CD4-positive, alpha-beta T cell (primary cell): ENCODE results near the gene WFDC8. TPM values are rescaled to one million over a fixed set of nuclear protein-coding genes. Genes with fewer than 3 reads are reported as not detected.

Source experiments
- ATAC-seq: fragments of 200-7000 bp; cut with Tn5 transposase; one replicate; pipeline ENCODE4 v1.10.0; 2022; ENCODE audit warnings: mild to moderate bottlenecking; ENCODE audit not compliant: poor library complexity
- CTCF ChIA-PET: fragments of 350-600 bp; sonication (Branson Sonifier 250); formaldehyde crosslinking; loops from one replicate; lab custom pipeline; 2021; ENCODE audit warnings: antibody characterized with exemption, inconsistent platforms; lab: Charles Lee
- POLR2A ChIA-PET: fragments of 350-600 bp; sonication (Branson Sonifier 250); formaldehyde crosslinking; loops from one replicate; lab custom pipeline; 2021; ENCODE audit warnings: antibody characterized with exemption, inconsistent platforms; lab: Charles Lee
- DNase-seq, 14 experiments: peaks; one replicate each; pipeline ENCODE4 v3.0.0-alpha.2; 2013 to 2020; ENCODE audit warnings: mixed read lengths in 2 of 14
- H3K27ac ChIP-seq, 2 donors: one replicate each; pipeline versions ENCODE4 v1.5.1 to v1.7.0; 2013; ENCODE audit warnings: low read length in 2 of 2, low read depth in 1 of 2, mild to moderate bottlenecking in 1 of 2
- H3K27me3 ChIP-seq, 2 experiments: 1 replicate in 1 of 2; 2 replicates in 1 of 2; pipeline versions ENCODE4 v1.6.1 to v1.7.0; 2013; ENCODE audit warnings: low read length in 2 of 2, control low read depth in 1 of 2, mild to moderate bottlenecking in 1 of 2, moderate library complexity in 1 of 2; ENCODE audit not compliant: insufficient read depth in 2 of 2, control insufficient read depth in 1 of 2
- H3K36me3 ChIP-seq: one replicate; pipeline ENCODE4 v1.6.1; 2013; ENCODE audit warnings: low read length, control low read depth; ENCODE audit not compliant: insufficient read depth
- H3K4me1 ChIP-seq: one replicate; pipeline ENCODE4 v1.6.1; 2013; ENCODE audit warnings: low read length, control low read depth; ENCODE audit not compliant: insufficient read depth
- H3K4me3 ChIP-seq: one replicate; pipeline ENCODE4 v1.5.1; 2013; ENCODE audit warnings: mild to moderate bottlenecking, low read length, moderate library complexity
- H3K9me3 ChIP-seq, 2 experiments: 1 replicate in 1 of 2; 2 replicates in 1 of 2; pipeline versions ENCODE4 v1.6.1 to v1.7.0; 2013; ENCODE audit warnings: low read length in 2 of 2, mild to moderate bottlenecking in 2 of 2, control low read depth in 1 of 2, moderate library complexity in 1 of 2; ENCODE audit not compliant: control insufficient read depth in 1 of 2, insufficient read depth in 1 of 2
- H3K27ac Mint-ChIP-seq: one replicate; pipeline ENCODE4 v1.8.0; 2020; ENCODE audit warnings: mixed read lengths
- H3K27me3 Mint-ChIP-seq: one replicate; pipeline ENCODE4 v1.8.0; 2021; ENCODE audit warnings: mixed read lengths
- H3K36me3 Mint-ChIP-seq: one replicate; pipeline ENCODE4 v1.8.0; 2021; ENCODE audit warnings: low read depth, mixed read lengths
- H3K4me1 Mint-ChIP-seq: one replicate; pipeline ENCODE4 v1.8.0; 2021; ENCODE audit warnings: low read depth, mixed read lengths
- H3K4me3 Mint-ChIP-seq: one replicate; pipeline ENCODE4 v1.8.0; 2020; ENCODE audit warnings: mild to moderate bottlenecking, mixed read lengths
- H3K9me3 Mint-ChIP-seq: one replicate; pipeline ENCODE4 v1.8.0; 2020; ENCODE audit warnings: mixed read lengths
- intact Hi-C, 2 experiments: fragments of 100-400 bp; cut with DNase I in 1 of 2; cut with micrococcal nuclease in 1 of 2; formaldehyde crosslinking; loops; one replicate each; pipeline versions ENCODE4 v1.15.1 to v1.9.0; 2023 to 2025; cut with DNase I, micrococcal nuclease
- total RNA-seq, 174 experiments: library from RNA in 2 of 174; stranded (reverse) in 2 of 174; gene quantifications; one replicate each; pipeline ENCODE4 v1.2.3 and lab custom pipeline; 2021 to 2026
- TF ChIP-seq, protein P1 (sequence below): fragments of 200-600 bp; IDR thresholded peaks from one replicate; pipeline ENCODE4 v1.8.0; 2022; ENCODE audit warnings: antibody characterized with exemption, mild to moderate bottlenecking

WFDC8 gene
- total RNA-seq, 2 experiments from 2014 or later, result not detected

DNA sequence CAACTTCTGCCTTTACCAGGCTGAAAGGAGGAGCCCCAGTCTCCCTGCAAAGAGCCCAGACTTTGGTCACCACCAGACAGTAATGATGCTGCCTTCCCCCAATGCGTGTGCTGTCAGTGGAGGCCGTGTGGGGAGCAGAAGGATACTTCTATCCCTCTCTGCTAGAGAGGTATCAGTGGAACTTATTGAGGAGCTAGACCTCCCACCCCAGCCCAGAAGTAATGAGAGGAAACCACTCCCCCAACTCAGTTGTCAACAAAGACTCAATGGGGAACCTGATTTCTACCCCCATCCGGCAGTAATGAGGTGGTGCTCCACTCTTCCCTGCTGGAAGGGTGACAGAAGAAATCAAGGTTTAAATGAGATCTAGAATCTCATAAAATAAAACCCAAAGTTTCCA, 4.4 kb upstream of the WFDC8 start:
- Mint-ChIP-seq H3K27me3 (peaks cover 27% of the 10 kb centered on the region), H3K9me3 (no peaks in the 10 kb centered on the region), H3K36me3 (no peaks in the 10 kb centered on the region), H3K4me3 (no peak overlapping the region), H3K4me1 (no peaks in the 10 kb centered on the region), H3K27ac (no peak overlapping the region)
- TF ChIP-seq, protein P1, sequence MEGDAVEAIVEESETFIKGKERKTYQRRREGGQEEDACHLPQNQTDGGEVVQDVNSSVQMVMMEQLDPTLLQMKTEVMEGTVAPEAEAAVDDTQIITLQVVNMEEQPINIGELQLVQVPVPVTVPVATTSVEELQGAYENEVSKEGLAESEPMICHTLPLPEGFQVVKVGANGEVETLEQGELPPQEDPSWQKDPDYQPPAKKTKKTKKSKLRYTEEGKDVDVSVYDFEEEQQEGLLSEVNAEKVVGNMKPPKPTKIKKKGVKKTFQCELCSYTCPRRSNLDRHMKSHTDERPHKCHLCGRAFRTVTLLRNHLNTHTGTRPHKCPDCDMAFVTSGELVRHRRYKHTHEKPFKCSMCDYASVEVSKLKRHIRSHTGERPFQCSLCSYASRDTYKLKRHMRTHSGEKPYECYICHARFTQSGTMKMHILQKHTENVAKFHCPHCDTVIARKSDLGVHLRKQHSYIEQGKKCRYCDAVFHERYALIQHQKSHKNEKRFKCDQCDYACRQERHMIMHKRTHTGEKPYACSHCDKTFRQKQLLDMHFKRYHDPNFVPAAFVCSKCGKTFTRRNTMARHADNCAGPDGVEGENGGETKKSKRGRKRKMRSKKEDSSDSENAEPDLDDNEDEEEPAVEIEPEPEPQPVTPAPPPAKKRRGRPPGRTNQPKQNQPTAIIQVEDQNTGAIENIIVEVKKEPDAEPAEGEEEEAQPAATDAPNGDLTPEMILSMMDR, result no peak
- Histone ChIP-seq H3K4me1 (no peaks in the 10 kb centered on the region), H3K4me3 (no peak overlapping the region), H3K36me3 (no peaks in the 10 kb centered on the region), H3K9me3 (no peaks in the 10 kb centered on the region), H3K27me3 (peaks cover 5 to 14% of the 10 kb centered on the region in 2 experiments), H3K27ac (no peak overlapping the region)
- ATAC-seq (no peak), DNase-seq (no peak)
- ChIA-PET POLR2A (no interaction called here), CTCF (no interaction called here)
- intact Hi-C loops, result no loop called here

GRCh38 chr20:45581702-45582101, 2.6 kb upstream of the WFDC8 start:
- Mint-ChIP-seq H3K36me3 (no peaks in the 10 kb centered on the region), H3K4me3 (no peak overlapping the region), H3K4me1 (no peaks in the 10 kb centered on the region), H3K27me3 (peaks cover 22% of the 10 kb centered on the region), H3K9me3 (no peaks in the 10 kb centered on the region), H3K27ac (no peak overlapping the region)
- ChIA-PET POLR2A (no interaction called here), CTCF (no interaction called here)
- no peak overlapping the region for H3K4me3 ChIP-seq
- TF ChIP-seq, protein P1, result no peak
- no peaks in the 10 kb centered on the region for H3K9me3 ChIP-seq
- H3K27ac ChIP-seq, result no peak overlapping the region
- DNase-seq, result no peak
- no peaks in the 10 kb centered on the region for H3K4me1 ChIP-seq
- intact Hi-C loops, result no loop called here
- H3K27me3 ChIP-seq, result peaks cover 5 to 14% of the 10 kb centered on the region in 2 experiments
- no peak for ATAC-seq
- no peaks in the 10 kb centered on the region for H3K36me3 ChIP-seq

DNA sequence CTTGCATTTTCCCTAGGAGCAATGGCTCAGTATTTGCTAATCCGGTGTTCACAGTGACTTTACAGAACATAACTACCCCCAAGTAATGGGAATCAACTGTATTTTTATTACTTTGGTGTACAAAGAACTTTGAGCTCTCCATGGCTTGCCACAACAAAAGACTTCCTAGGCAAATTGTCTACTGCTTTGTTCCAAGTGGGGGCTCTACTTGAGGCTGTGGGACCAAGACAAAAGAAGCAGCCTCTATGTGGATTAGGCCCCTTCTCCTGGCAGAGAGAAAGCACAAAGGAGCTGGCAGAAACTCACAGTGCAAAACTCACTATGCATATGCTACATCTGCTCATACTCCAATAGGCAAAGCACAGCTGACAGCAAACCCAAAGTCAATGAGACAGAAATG, 853 bp downstream of the WFDC8 start:
- Mint-ChIP-seq H3K4me1 (no peaks in the 10 kb centered on the region), H3K27ac (no peak overlapping the region), H3K36me3 (no peaks in the 10 kb centered on the region), H3K27me3 (peaks cover 25% of the 10 kb centered on the region), H3K4me3 (no peak overlapping the region), H3K9me3 (no peaks in the 10 kb centered on the region)
- Histone ChIP-seq H3K36me3 (no peaks in the 10 kb centered on the region), H3K27ac (no peak overlapping the region), H3K9me3 (no peaks in the 10 kb centered on the region), H3K4me1 (no peaks in the 10 kb centered on the region), H3K4me3 (no peak overlapping the region), H3K27me3 (peaks cover 3 to 9% of the 10 kb centered on the region in 2 experiments)
- intact Hi-C loops, result no loop called here
- ATAC-seq (no peak), DNase-seq (no peak)
- ChIA-PET POLR2A (no interaction called here), CTCF (no interaction called here)
- TF ChIP-seq, protein P1, result no peak
